Measurements from ENCODE around the gene PPP3R1.

The PPP3R1 gene

GRCh38 chr2:68266655-68267054 lies 14.3 kb upstream of the PPP3R1 start:
- Histone ChIP-seq H3K9me3 (no peaks in the 10 kb centered on the region), H3K4me2 (no peak overlapping the region), H3K27me3 (no peaks in the 10 kb centered on the region), H3K36me3 (no peaks in the 10 kb centered on the region), H3K4me1 (peaks cover 12% of the 10 kb centered on the region), H4K20me1 (no peaks in the 10 kb centered on the region), H3K9ac (no peak overlapping the region), H3K4me3 (no peak overlapping the region), H3K27ac (no peak overlapping the region)
- TF ChIP-seq Cebpa-rat (IDR thresholded peaks at IDR 0.05), result no peak

GRCh38 chr2:68263632-68264031 lies 11.3 kb upstream of the PPP3R1 start:
- H3K4me2 ChIP-seq, result no peak overlapping the region
- H3K36me3 ChIP-seq, result no peaks in the 10 kb centered on the region
- H3K9ac ChIP-seq, result no peak overlapping the region
- H3K4me1 ChIP-seq, result peaks cover 6% of the 10 kb centered on the region; the same call in 1 of the 2 replicates
- H3K4me3 ChIP-seq, result no peak overlapping the region
- H3K27me3 ChIP-seq, result no peaks in the 10 kb centered on the region
- no peaks in the 10 kb centered on the region for H4K20me1 ChIP-seq
- H3K27ac ChIP-seq, result no peak overlapping the region
- TF ChIP-seq Cebpa-rat (IDR thresholded peaks at IDR 0.05), result no peak
- no peaks in the 10 kb centered on the region for H3K9me3 ChIP-seq

GRCh38 chr2:68258851-68259250 lies 6.5 kb upstream of the PPP3R1 start:
- no peak for TF ChIP-seq Cebpa-rat (IDR thresholded peaks at IDR 0.05)
- Histone ChIP-seq H3K27ac (no peak overlapping the region), H3K4me2 (no peak overlapping the region), H3K27me3 (no peaks in the 10 kb centered on the region), H3K9me3 (no peaks in the 10 kb centered on the region), H3K9ac (no peak overlapping the region), H3K4me1 (peaks cover 24% of the 10 kb centered on the region), H4K20me1 (no peaks in the 10 kb centered on the region), H3K4me3 (no peak overlapping the region), H3K36me3 (no peaks in the 10 kb centered on the region)

GRCh38 chr2:68256093-68256450 lies 3.7 kb upstream of the PPP3R1 start:
- H3K27me3 ChIP-seq, result no peaks in the 10 kb centered on the region
- H3K27ac ChIP-seq, result no peak overlapping the region
- no peak for TF ChIP-seq Cebpa-rat (IDR thresholded peaks at IDR 0.05)
- no peaks in the 10 kb centered on the region for H3K9me3 ChIP-seq
- no peak overlapping the region for H3K4me3 ChIP-seq
- peak overlapping the region; percentile 56 for H3K4me2 ChIP-seq
- H3K4me1 ChIP-seq, result peaks cover 25% of the 10 kb centered on the region
- H3K9ac ChIP-seq, result no peak overlapping the region
- no peaks in the 10 kb centered on the region for H3K36me3 ChIP-seq
- no peaks in the 10 kb centered on the region; the same call in 1 of the 2 replicates for H4K20me1 ChIP-seq

GRCh38 chr2:68253219-68254068 lies 1.1 kb upstream of the PPP3R1 start:
- H3K9ac ChIP-seq, result peak overlapping the region; percentile 85
- H3K4me1 ChIP-seq, result peaks cover 41% of the 10 kb centered on the region
- H3K36me3 ChIP-seq, result peaks cover 6% of the 10 kb centered on the region; the same call in 1 of the 2 replicates
- H3K4me3 ChIP-seq, result peak overlapping the region; percentile 80
- H4K20me1 ChIP-seq, result peaks cover 26% of the 10 kb centered on the region
- no peak for TF ChIP-seq Cebpa-rat (IDR thresholded peaks at IDR 0.05)
- H3K27ac ChIP-seq, result peak overlapping the region; percentile 81
- no peaks in the 10 kb centered on the region for H3K9me3 ChIP-seq
- H3K27me3 ChIP-seq, result no peaks in the 10 kb centered on the region
- peak overlapping the region; percentile 75 for H3K4me2 ChIP-seq

GRCh38 chr2:68251855-68252399 lies 405 bp downstream of the PPP3R1 start:
- H3K27ac ChIP-seq, result peak overlapping the region; percentile 94
- peak overlapping the region; percentile 94 for H3K9ac ChIP-seq
- peaks cover 57% of the 10 kb centered on the region for H3K4me1 ChIP-seq
- H3K4me3 ChIP-seq, result peak overlapping the region; percentile 80
- no peaks in the 10 kb centered on the region for H3K9me3 ChIP-seq
- H3K27me3 ChIP-seq, result no peaks in the 10 kb centered on the region
- H3K4me2 ChIP-seq, result peak overlapping the region; percentile 84
- no peak for TF ChIP-seq Cebpa-rat (IDR thresholded peaks at IDR 0.05)
- H4K20me1 ChIP-seq, result peaks cover 41% of the 10 kb centered on the region
- H3K36me3 ChIP-seq, result peaks cover 18% of the 10 kb centered on the region; the same call in 1 of the 2 replicates

GRCh38 chr2:68251187-68251854 lies 1.0 kb downstream of the PPP3R1 start:
- peaks cover 47% of the 10 kb centered on the region for H4K20me1 ChIP-seq
- H3K9ac ChIP-seq, result peak overlapping the region; percentile 94
- H3K4me2 ChIP-seq, result peak overlapping the region; percentile 84
- H3K36me3 ChIP-seq, result peaks cover 18% of the 10 kb centered on the region; the same call in 1 of the 2 replicates
- H3K4me1 ChIP-seq, result peaks cover 63% of the 10 kb centered on the region
- TF ChIP-seq Cebpa-rat (IDR thresholded peaks at IDR 0.05), result no peak
- no peaks in the 10 kb centered on the region for H3K9me3 ChIP-seq
- peak overlapping the region; percentile 94 for H3K27ac ChIP-seq
- H3K4me3 ChIP-seq, result peak overlapping the region; percentile 80
- no peaks in the 10 kb centered on the region for H3K27me3 ChIP-seq

GRCh38 chr2:68250652-68251186 lies 1.6 kb downstream of the PPP3R1 start:
- Histone ChIP-seq H3K27me3 (no peaks in the 10 kb centered on the region), H3K27ac (peak overlapping the region; percentile 94), H3K4me3 (peak overlapping the region; percentile 80), H4K20me1 (peaks cover 53% of the 10 kb centered on the region), H3K4me1 (peaks cover 63% of the 10 kb centered on the region), H3K9me3 (no peaks in the 10 kb centered on the region), H3K9ac (peak overlapping the region; percentile 94), H3K4me2 (peak overlapping the region; percentile 84), H3K36me3 (peaks cover 18% of the 10 kb centered on the region; the same call in 1 of the 2 replicates)
- no peak for TF ChIP-seq Cebpa-rat (IDR thresholded peaks at IDR 0.05)

GRCh38 chr2:68250196-68250595 lies 2.1 kb downstream of the PPP3R1 start:
- peak overlapping the region; percentile 94 for H3K27ac ChIP-seq
- peaks cover 19% of the 10 kb centered on the region; the same call in 1 of the 2 replicates for H3K36me3 ChIP-seq
- no peak for TF ChIP-seq Cebpa-rat (IDR thresholded peaks at IDR 0.05)
- peaks cover 63% of the 10 kb centered on the region for H3K4me1 ChIP-seq
- no peaks in the 10 kb centered on the region for H3K9me3 ChIP-seq
- H3K4me2 ChIP-seq, result peak overlapping the region; percentile 84
- peaks cover 58% of the 10 kb centered on the region for H4K20me1 ChIP-seq
- peak overlapping the region; percentile 80 for H3K4me3 ChIP-seq
- peak overlapping the region; percentile 94 for H3K9ac ChIP-seq
- H3K27me3 ChIP-seq, result no peaks in the 10 kb centered on the region

Measured in BLaER1 (cell line).